Breast epithelium (tissue), 4 donors: ENCODE measurements around the gene RNU1-2. TPM values are rescaled to one million over a fixed set of nuclear protein-coding genes. Genes with fewer than 3 reads are reported as not detected.

Experiments used
- DNase-seq, 2 donors: peaks; one replicate each; pipeline ENCODE4 v3.0.0-alpha.2; 2019; ENCODE audit warnings: low spot score in 2 of 2
- H3K27ac ChIP-seq, 2 donors: fragments of 200-600 bp; sonication (generic) in 1 of 2; one replicate each; pipeline ENCODE4 v1.5.1; 2016 to 2019; ENCODE audit warnings: mild to moderate bottlenecking in 1 of 2
- H3K27me3 ChIP-seq, 2 donors: fragments of 200-600 bp; sonication (generic) in 1 of 2; one replicate each; pipeline versions ENCODE4 v1.5.1 to v1.6.0; 2017 to 2019; ENCODE audit warnings: control low read depth in 1 of 2, mild to moderate bottlenecking in 1 of 2
- H3K36me3 ChIP-seq: fragments of 200-600 bp; one replicate; pipeline ENCODE4 v1.5.1; 2019
- H3K4me1 ChIP-seq, 2 donors: fragments of 200-600 bp; sonication (generic); one replicate each; pipeline ENCODE4 v1.5.1; 2016 to 2019; ENCODE audit warnings: control low read depth in 1 of 2
- H3K4me3 ChIP-seq, 3 donors: fragments of 200-600 bp; sonication (generic); 1 replicate in 2 of 3; 2 replicates in 1 of 3; pipeline ENCODE4 v1.5.1; 2016 to 2019; ENCODE audit warnings: mild to moderate bottlenecking in 3 of 3, moderate library complexity in 2 of 3
- H3K9me3 ChIP-seq, 2 donors: fragments of 200-600 bp; sonication (generic) in 1 of 2; one replicate each; pipeline ENCODE4 v1.5.1; 2016 to 2019; ENCODE audit warnings: control low read depth in 1 of 2
- CTCF ChIP-seq, 3 donors: fragments of 450-650 bp; IDR thresholded peaks; one replicate each; pipeline ENCODE4 v1.5.1; 2016 to 2017; ENCODE audit warnings: antibody characterized with exemption in 3 of 3, mild to moderate bottlenecking in 3 of 3, moderate library complexity in 3 of 3
- POLR2A ChIP-seq: fragments of 450-650 bp; IDR thresholded peaks from one replicate; pipeline ENCODE4 v1.6.1; 2016; ENCODE audit warnings: antibody characterized with exemption, mild to moderate bottlenecking, moderate library complexity
- POLR2AphosphoS5 ChIP-seq, 3 donors: sonication (generic); formaldehyde crosslinking; IDR thresholded peaks; one replicate each; pipeline ENCODE4 v1.6.1; 2017; ENCODE audit warnings: antibody characterized with exemption in 3 of 3
- intact Hi-C: fragments of 100-400 bp; cut with DNase I; formaldehyde crosslinking; loops from one replicate; pipeline ENCODE4 v1.15.1; 2023; ENCODE audit warnings: low total_unique reads
- total RNA-seq, 3 donors: library from RNA; depleted of rRNA; stranded (reverse); fragments of >200 nt; gene quantifications; one replicate each; pipeline ENCODE4 v1.1.0, GENCODE V29; 2016

The RNU1-2 gene
- total RNA-seq, 3 donors from 2014 or later = under 0.01 TPM

DNA sequence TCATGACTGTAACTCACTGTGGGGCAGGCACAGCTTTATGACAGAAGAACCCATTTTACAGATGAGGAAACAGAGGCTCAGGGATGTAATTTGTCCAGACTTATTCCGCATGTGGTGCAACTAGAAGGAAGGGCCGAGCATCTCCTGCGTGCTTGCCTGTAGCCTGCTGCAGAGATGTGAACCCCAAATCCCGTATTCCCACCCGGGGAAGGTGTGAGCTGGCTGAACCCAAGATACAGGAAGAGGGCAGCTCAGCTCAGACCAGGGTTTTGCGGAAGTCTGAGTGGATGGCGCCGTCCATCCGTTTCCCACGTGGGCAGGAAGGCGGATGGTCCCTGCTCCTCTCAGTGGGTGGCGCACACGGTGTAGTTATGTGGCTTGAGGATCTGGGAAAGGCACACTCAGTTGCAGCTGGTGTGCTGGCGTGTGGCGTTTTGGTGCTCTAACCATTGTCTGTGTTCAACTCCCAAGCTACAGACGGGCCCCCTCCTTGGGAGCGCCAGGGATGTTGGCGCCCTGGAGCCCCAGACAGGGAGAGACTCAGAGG lies 27.2 kb downstream of the RNU1-2 start:
- intact Hi-C loops = no loop called here
- H3K27me3 ChIP-seq = no peaks in the 10 kb centered on the region
- no peak for DNase-seq

DNA sequence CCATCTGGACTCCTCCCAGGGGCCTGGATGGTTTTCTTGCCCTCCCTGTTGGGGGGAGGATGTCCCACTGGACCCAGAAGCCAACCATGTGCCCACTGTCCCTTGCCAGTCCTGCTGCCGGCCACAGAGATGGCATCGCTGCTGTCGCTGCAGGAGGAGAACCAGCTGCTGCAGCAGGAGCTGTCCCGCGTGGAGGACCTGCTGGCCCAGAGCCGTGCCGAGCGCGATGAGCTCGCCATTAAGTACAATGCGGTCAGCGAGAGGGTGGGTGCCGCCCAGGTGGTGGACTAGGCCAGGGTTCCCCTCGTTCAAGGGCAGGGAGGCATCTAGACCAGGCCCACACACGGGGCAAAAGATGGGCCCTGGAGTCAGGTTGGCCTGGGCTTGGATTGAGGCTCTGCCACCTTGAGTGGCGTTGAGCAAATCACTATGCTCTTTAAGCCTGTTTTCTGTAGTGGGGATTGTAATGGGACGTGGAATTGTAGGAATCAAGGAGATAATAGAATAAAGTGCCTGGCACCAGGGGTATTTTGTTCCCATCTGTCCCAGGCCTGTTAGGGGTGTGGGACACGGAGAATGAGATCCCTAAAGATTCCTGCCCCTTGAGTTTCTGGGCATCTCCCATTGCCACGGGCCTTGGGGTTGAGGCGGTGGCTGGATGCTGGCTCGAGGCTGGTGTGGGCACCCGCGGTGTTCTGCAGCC lies 28.6 kb downstream of the RNU1-2 start:
- Histone ChIP-seq H3K4me1 (peaks cover 0 to 15% of the 10 kb centered on the region in 2 donors), H3K27me3 (no peaks in the 10 kb centered on the region), H3K36me3 (no peaks in the 10 kb centered on the region), H3K9me3 (no peaks in the 10 kb centered on the region), H3K4me3 (no peak overlapping the region), H3K27ac (peak overlapping the region; percentile 61 to 64)
- intact Hi-C loops = no loop called here
- DNase-seq = no peak
- TF ChIP-seq POLR2AphosphoS5 (IDR thresholded peaks at IDR 0.05) (no peak), POLR2A (no peak), CTCF (IDR thresholded peaks at IDR 0.05) (no peak)

More for the DNA sequence above, 27.2 kb downstream of the RNU1-2 start:
- no peak overlapping the region for H3K27ac ChIP-seq
- H3K4me3 ChIP-seq = no peak overlapping the region
- no peaks in the 10 kb centered on the region for H3K9me3 ChIP-seq
- TF ChIP-seq CTCF (IDR thresholded peaks at IDR 0.05) (no peak), POLR2AphosphoS5 (IDR thresholded peaks at IDR 0.05) (no peak), POLR2A (no peak)
- no peaks in the 10 kb centered on the region for H3K36me3 ChIP-seq
- H3K4me1 ChIP-seq = peaks cover 0 to 15% of the 10 kb centered on the region in 2 donors

DNA sequence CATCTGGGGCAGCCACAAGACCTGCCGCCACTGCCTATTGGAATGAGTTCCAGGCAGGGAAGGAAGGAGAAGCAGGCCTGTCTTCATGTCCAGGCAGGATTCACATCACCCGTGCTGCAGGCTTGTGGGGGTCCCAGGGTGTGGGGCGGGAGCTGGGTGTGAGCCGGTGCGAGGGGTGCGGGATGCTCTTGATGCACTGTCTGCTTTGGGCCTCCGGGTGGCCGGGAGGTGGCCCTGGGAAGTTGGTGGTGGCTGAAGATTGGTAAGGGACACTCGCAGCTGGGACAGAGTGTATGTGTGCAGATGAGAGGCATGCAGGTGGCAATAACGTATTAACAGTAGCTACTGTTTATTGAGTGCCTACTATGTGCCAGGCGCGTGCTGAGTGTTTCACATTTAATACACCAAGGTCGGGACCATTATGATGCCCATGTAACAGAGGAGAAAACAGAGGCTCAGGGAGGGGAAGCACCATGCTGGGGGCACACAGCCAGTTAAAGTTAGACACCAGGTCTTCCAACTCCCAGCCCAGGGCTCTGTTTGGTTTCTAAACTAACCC lies 29.2 kb downstream of the RNU1-2 start:
- no peak for TF ChIP-seq CTCF (IDR thresholded peaks at IDR 0.05)
- no peak for TF ChIP-seq POLR2A
- no peak for TF ChIP-seq POLR2AphosphoS5 (IDR thresholded peaks at IDR 0.05)
- Histone ChIP-seq H3K4me3 (no peak overlapping the region), H3K36me3 (no peaks in the 10 kb centered on the region)

GRCh38 chr1:16925635-16926490 lies 30.1 kb downstream of the RNU1-2 start:
- Histone ChIP-seq H3K4me1 (peaks cover 0 to 15% of the 10 kb centered on the region in 2 donors), H3K27me3 (no peaks in the 10 kb centered on the region), H3K27ac (peak overlapping the region; percentile 61 to 64), H3K9me3 (no peaks in the 10 kb centered on the region), H3K4me3 (no peak overlapping the region), H3K36me3 (no peaks in the 10 kb centered on the region)
- DNase-seq = peak in 1 of 2 donors; percentile 91
- TF ChIP-seq POLR2A (no peak), CTCF (IDR thresholded peaks at IDR 0.05) (peak in 1 of 3 donors; percentile 8)
- intact Hi-C loops = no loop called here

More for the DNA sequence above, 29.2 kb downstream of the RNU1-2 start:
- Histone ChIP-seq H3K4me1 (peaks cover 0 to 15% of the 10 kb centered on the region in 2 donors), H3K9me3 (no peaks in the 10 kb centered on the region), H3K27ac (peak overlapping the region; percentile 61 to 64), H3K27me3 (no peaks in the 10 kb centered on the region)
- DNase-seq = no peak
- intact Hi-C loops = no loop called here
